Mucosa of stomach (tissue), 1 donor: Measurements from ENCODE around the gene RBM47.
"Not testable (repeated sequence)": the region's sequence is repeated elsewhere in the genome, so short reads cannot be mapped to it uniquely, and the experiment has no call there.

Source experiments
- H3K27me3 ChIP-seq: one replicate; pipeline ENCODE4 v1.7.0; 2013; ENCODE audit warnings: mild to moderate bottlenecking, low read length; ENCODE audit not compliant: control insufficient read depth, insufficient read depth
- H3K36me3 ChIP-seq: one replicate; pipeline ENCODE4 v1.7.0; 2013; ENCODE audit warnings: low read length; ENCODE audit not compliant: control insufficient read depth, insufficient read depth
- H3K4me1 ChIP-seq: one replicate; pipeline ENCODE4 v1.7.0; 2013; ENCODE audit warnings: mild to moderate bottlenecking, low read length; ENCODE audit not compliant: control insufficient read depth, insufficient read depth
- H3K4me3 ChIP-seq: one replicate; pipeline ENCODE4 v1.7.0; 2013; ENCODE audit warnings: low read length
- H3K9ac ChIP-seq: one replicate; pipeline ENCODE4 v1.7.0; 2013; ENCODE audit warnings: mild to moderate bottlenecking, low read length, moderate library complexity
- H3K9me3 ChIP-seq: one replicate; pipeline ENCODE4 v1.7.0; 2013; ENCODE audit warnings: mild to moderate bottlenecking, low read length, moderate library complexity; ENCODE audit not compliant: control insufficient read depth
- donor health status: Pancreatic carcinoma.

RBM47 gene

DNA sequence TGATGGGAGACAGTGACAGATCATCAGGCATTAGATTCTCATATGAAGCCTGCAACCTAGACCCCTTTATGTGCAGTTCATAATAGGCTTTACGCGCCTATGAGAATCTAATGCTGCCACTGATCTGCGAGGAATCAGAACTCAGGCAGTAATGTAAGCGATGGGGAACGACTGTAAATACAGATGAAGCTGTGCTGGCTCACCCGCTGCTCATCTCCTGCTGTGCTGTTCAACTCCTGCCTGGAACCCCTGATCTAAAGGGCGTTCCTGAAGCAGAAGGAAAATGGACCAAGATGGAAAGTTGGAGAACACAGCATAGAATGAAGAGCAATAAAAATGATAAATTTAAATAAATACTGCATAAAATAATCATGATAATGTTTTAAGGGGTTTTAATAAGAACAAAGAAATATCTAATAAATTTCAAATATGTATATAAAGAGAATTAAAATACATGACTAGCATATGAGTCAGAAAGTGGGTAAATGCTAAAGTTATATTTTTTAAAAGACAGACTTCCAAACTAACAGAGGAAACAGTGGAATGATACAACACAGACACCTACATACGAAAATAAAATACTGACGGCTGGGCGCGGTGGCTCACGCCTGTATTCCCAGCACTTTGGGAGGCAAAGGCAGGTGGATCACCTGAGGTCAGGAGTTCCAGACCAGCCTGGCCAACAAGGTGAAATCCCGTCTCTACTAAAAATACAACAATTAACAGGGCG lies 59.2 kb downstream of the RBM47 start:
- Histone ChIP-seq H3K4me3 (no peak overlapping the region), H3K27me3 (no peaks in the 10 kb centered on the region), H3K36me3 (no peaks in the 10 kb centered on the region), H3K9me3 (no peaks in the 10 kb centered on the region), H3K9ac (no peak overlapping the region), H3K4me1 (peaks cover 1% of the 10 kb centered on the region)

DNA sequence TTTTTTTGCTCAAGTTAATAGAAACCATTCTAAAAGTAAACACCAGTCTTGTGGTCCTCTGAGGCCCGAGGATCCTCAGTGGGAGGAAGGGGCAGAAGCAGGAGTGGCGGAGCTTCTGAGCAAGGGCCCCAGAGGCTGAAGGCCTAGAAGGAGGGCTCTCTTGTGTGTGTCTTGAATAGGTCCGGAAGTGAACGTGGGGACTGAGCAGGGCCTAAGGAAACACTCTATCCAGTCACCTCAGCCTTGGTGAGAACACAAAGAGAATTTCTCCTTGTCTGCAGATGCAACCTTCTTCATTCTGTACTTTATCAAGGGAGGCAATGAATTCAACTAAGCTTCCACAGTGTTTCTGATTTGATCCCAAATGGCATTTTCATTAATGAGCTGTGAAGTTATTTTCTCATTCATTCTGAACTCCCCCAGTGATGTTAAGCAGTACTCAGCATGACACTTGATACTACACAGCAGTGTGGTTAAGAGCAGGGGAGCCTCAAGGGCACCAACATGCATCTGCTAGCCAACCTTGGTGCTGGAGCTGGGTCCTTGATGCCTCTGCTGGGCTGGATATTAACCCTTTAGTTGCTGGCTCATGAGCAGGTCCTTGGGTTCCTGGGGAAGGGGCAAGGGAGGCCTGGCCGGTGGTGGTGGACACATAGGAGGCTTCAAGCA lies 64.7 kb downstream of the RBM47 start:
- Histone ChIP-seq H3K36me3 (no peaks in the 10 kb centered on the region), H3K27me3 (no peaks in the 10 kb centered on the region), H3K9ac (no peak overlapping the region), H3K9me3 (no peaks in the 10 kb centered on the region), H3K4me1 (peaks cover 9% of the 10 kb centered on the region), H3K4me3 (no peak overlapping the region)

DNA sequence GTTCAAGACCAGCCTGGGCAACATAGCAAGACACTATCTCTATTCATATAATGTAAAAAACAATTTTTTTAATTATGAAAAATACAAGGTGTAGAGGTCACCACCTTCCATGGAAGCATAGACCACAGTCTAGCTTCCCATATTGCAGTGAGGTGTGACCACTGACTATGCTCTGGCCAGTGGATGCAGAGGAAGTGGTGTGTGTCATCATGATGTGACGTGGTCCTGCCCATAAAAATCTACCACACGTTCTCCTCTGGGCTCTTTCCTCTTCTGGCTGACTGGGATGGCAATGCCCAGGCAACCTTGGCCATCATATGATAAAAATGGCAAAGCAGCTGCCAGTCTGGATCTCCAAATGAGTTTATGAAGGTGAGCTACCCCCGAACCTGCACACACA lies 65.7 kb downstream of the RBM47 start:
- H3K36me3 ChIP-seq = no peaks in the 10 kb centered on the region
- no peaks in the 10 kb centered on the region for H3K9me3 ChIP-seq
- no peaks in the 10 kb centered on the region for H3K27me3 ChIP-seq
- H3K9ac ChIP-seq = no peak overlapping the region
- peaks cover 18% of the 10 kb centered on the region for H3K4me1 ChIP-seq
- no peak overlapping the region for H3K4me3 ChIP-seq

DNA sequence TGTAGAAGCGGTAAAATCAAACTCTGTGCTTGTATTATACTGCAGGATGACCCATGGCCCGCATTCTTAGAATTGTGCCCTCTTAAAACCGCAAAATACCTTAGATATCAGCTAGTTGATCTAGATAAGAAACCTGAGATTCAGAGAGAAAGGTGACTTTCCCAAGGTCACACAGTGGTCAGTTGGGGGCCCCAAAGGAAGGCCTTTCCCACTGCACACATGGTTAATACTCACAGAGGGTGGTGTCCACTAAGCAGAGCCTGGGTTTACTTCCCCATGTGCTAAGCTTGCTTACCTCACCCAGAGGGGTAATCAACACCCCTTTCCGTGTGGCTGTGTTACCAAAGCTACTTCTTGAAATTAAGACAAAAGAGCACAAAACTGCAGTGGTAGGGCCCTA lies 66.3 kb downstream of the RBM47 start:
- no peak overlapping the region for H3K9ac ChIP-seq
- H3K4me3 ChIP-seq = no peak overlapping the region
- no peaks in the 10 kb centered on the region for H3K36me3 ChIP-seq
- H3K4me1 ChIP-seq = peaks cover 21% of the 10 kb centered on the region
- no peaks in the 10 kb centered on the region for H3K27me3 ChIP-seq
- no peaks in the 10 kb centered on the region for H3K9me3 ChIP-seq

DNA sequence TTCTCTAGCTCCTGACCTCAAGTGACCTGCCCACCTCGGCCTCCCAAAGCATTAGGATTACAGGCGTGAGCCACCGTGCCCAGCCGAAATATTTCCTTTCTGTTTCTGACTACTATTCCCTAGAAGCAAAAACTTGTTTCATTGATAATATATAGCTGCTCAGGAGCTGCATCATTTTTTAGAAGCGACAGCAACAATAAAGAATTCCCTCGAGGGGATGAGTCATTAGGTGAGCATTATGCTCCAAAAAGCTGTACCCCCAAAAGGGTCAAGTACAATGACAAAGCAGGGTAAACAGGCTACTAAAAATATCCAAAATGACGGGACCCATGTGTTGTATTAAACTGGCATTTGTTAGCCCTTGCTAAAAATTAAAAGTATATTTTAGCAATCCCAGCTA lies 67.0 kb downstream of the RBM47 start:
- H3K4me3 ChIP-seq = no peak overlapping the region
- H3K9ac ChIP-seq = no peak overlapping the region
- H3K4me1 ChIP-seq = peaks cover 21% of the 10 kb centered on the region
- no peaks in the 10 kb centered on the region for H3K9me3 ChIP-seq
- no peaks in the 10 kb centered on the region for H3K27me3 ChIP-seq
- H3K36me3 ChIP-seq = no peaks in the 10 kb centered on the region

DNA sequence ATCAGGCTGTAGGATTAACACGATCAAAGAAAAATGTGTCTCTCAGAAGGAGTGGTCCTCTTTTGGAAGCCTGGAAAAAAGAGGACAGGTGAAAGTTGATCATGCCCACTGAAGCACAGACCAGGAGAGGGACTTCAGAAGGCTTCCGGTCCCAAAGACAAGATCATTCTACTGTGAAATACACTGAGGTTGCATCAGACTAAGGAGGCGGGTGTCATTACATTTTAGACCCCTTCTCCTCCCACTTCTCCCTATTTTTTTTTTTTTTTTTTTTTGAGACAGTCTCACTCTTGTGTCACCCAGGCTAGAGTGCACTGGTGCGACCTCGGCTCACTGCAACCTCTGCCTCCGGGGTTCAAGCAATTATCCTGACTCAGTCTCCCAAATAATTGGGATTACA lies 67.5 kb downstream of the RBM47 start:
- peaks cover 21% of the 10 kb centered on the region for H3K4me1 ChIP-seq
- no peaks in the 10 kb centered on the region for H3K27me3 ChIP-seq
- H3K9ac ChIP-seq = no peak overlapping the region
- no peaks in the 10 kb centered on the region for H3K9me3 ChIP-seq
- no peak overlapping the region for H3K4me3 ChIP-seq
- no peaks in the 10 kb centered on the region for H3K36me3 ChIP-seq

DNA sequence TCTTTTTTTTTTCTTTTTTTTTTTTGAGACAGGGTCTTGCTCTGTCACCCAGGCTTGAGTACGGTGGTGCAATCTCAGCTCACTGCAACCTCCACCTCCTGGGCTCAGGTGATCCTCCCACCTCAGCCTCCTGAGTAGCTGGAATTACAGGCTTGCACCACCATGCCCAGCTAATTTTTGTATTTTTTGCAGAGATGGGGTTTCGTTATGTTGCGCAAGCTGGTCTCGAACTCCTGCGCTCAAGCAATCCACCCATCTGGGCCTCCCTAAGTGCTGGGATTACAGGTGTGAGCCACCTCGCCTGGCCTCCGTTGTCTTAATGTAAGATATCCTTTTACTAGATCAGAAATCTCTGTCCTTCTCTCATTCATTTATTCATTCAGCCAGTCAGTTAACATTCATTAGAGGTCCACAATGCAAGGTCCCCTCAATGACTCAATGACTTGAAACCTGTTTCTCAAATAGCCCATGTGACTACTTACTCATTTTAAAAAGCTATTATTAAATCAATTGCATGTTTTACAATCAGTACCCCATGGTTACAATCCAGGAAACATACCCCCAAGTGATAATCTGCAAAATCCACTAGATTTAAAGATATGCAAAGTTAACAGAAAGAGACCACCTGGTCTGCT lies 68.0 kb downstream of the RBM47 start:
- H3K4me1 ChIP-seq = peaks cover 21% of the 10 kb centered on the region
- not testable (repeated sequence) for H3K27me3 ChIP-seq, H3K36me3 ChIP-seq, H3K9ac ChIP-seq, H3K9me3 ChIP-seq, H3K4me3 ChIP-seq

DNA sequence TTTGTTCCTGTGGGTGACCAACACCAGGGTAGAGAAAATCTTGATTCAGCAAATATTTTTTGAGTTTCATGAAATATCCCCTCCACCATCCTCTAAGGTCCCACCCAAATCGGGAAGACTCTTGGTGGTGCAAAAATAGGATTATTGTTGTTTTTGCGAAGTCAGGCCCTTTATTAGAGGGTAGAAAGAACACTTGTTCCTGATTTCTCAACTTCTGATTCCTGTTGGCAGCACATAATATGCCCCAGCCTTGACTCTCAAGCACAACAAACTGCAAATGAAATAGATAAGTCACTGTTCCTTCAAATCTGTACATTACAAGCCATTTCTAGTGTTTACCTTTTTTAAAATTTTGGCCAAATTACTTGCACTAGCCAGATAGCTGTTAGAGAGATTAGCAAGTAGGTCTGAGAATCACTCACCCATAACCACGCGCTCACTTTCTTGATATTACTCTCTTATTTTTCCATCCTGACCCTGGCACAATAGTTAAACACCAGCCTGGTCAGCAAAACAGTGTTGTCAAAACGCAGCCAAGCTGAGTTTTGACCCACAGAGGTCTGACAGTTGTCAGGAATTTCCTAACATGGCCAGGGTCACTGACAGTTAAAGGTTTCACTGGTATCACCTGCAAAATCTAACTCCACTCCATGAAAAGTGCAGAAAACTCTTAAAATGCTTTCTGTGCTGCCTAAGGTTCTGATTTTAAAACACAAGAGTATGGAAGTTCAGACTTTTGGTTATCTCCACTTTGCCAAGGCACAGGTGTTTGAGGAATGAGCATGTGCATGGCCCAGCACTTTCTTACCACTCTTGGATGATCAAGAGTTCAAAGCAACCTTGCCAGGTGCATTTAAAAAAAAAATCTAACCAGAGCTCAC lies 69.8 kb downstream of the RBM47 start:
- H3K27me3 ChIP-seq = no peaks in the 10 kb centered on the region
- no peak overlapping the region for H3K4me3 ChIP-seq
- H3K9me3 ChIP-seq = no peaks in the 10 kb centered on the region
- H3K4me1 ChIP-seq = peaks cover 21% of the 10 kb centered on the region
- no peak overlapping the region for H3K9ac ChIP-seq
- H3K36me3 ChIP-seq = no peaks in the 10 kb centered on the region

DNA sequence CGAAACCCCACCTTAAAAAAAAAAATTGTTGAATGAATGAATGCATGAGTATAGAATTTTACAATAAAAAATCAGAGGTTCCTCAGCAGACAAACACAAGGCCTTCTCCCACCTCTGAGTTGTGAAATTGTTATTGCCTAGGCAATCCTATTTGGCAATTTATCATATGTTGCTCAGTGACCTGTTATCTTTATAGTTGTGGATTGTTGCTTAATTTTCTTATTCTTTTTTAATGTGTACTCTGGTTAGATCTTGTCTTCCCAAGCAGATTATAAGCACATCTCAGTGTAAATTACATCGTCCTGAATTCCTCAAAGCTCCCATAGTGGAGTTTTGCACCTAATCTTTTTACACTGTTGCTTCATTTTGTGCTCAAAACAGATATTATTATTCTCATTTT lies 71.9 kb downstream of the RBM47 start:
- H3K27me3 ChIP-seq = no peaks in the 10 kb centered on the region
- no peak overlapping the region for H3K4me3 ChIP-seq
- peaks cover 22% of the 10 kb centered on the region for H3K4me1 ChIP-seq
- no peaks in the 10 kb centered on the region for H3K9me3 ChIP-seq
- no peaks in the 10 kb centered on the region for H3K36me3 ChIP-seq
- H3K9ac ChIP-seq = no peak overlapping the region

DNA sequence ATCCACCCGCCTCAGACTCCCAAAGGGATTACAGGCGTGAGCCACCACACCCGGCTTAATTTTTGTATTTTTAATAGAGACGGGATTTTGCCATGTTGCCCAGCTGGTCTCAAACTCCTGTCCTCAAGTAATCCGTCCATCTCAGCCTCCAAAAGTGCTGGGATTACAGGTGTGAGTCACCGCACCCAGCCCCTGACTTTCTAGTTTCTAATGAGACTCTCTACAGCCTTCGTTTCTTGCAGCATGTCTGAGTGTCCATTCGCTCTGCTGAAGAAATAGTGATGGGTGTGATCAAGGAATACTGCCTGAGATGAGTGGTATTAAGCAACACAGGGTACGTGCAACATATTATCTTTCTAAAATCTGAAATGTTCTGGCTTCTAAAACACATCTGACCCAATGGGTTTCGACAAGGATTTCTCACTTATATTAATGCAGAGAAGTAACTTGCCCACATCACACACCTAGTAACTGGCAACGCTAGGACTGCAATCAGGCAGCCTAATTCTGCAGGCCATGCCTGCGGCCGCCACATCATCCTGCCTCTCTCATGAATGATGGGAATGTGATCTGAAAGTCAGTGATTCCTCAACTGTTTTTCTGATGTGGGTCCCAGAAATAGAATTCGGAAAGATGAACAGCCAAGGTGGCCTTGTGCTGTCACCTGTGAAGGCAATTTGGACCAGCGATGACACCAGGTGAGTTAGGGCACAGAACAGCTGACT lies 74.3 kb downstream of the RBM47 start:
- no peaks in the 10 kb centered on the region for H3K9me3 ChIP-seq
- no peaks in the 10 kb centered on the region for H3K27me3 ChIP-seq
- H3K4me3 ChIP-seq = no peak overlapping the region
- no peaks in the 10 kb centered on the region for H3K36me3 ChIP-seq
- H3K4me1 ChIP-seq = peaks cover 24% of the 10 kb centered on the region
- no peak overlapping the region for H3K9ac ChIP-seq

DNA sequence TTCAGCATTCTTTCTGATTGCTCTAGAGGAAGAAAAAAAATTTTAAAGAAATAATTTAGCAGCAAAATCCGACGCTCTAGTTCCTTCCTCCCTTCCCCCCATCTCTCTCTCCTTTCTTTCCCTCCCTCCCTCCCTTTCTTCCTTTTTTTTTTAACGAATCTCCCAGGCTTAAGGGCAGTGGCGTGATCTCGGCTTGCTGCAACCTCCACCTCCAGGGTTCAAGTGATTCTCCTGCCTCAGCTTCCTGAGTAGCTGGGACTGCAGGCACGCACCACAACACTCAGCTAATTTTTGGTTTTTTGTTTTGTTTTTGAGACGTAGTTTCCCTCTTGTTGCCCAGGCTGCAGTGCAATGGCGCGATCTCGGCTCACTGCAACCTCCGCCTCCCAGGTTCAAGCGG lies 75.0 kb downstream of the RBM47 start:
- H3K36me3 ChIP-seq, H3K27me3 ChIP-seq, H3K9ac ChIP-seq, H3K4me3 ChIP-seq, H3K9me3 ChIP-seq: not testable (repeated sequence)
- peaks cover 18% of the 10 kb centered on the region for H3K4me1 ChIP-seq
